Ovary (tissue), 3 donors: ENCODE data around the gene PAAF1.

Experiments used
- CTCF ChIP-seq, 3 donors: fragments of 450-650 bp in 2 of 3; fragments of 200-600 bp in 1 of 3; IDR thresholded peaks; one replicate each; pipeline versions ENCODE4 v1.5.1 to v1.8.0; 2016 to 2022; ENCODE audit warnings: antibody characterized with exemption in 3 of 3, mild to moderate bottlenecking in 1 of 3
- POLR2A ChIP-seq: fragments of 450-650 bp; IDR thresholded peaks from one replicate; pipeline ENCODE4 v1.6.1; 2017; ENCODE audit warnings: antibody characterized with exemption, mild to moderate bottlenecking, moderate library complexity
- donor health status: DM: no; HTN: no; CAD: no.

- TF ChIP-seq POLR2A (no peak), CTCF (IDR thresholded peaks at IDR 0.05) (no peak)
Observed at GRCh38 chr11:73978576-73979086, 101.8 kb downstream of the PAAF1 start.
